Neural progenitor cell (in vitro differentiated cells): Measurements from ENCODE around the gene GOLGA6A. TPM values are rescaled to one million over a fixed set of nuclear protein-coding genes. Genes with fewer than 3 reads are reported as not detected.

Experiments
- DNase-seq: peaks from one replicate; pipeline ENCODE4 v3.0.0-alpha.2; 2016; ENCODE audit warnings: low spot score
- H2AFZ ChIP-seq: fragments of 200-600 bp; sonication (generic); replicated peaks from 2 replicates; pipeline ENCODE4 v1.6.1; 2016; ENCODE audit warnings: antibody characterized with exemption
- H3F3A ChIP-seq: fragments of 200-600 bp; sonication (generic); 2 replicates; pipeline ENCODE4 v1.6.1; 2016; ENCODE audit warnings: antibody characterized with exemption, low read depth
- H3K27ac ChIP-seq: fragments of 200-600 bp; sonication (generic); 2 replicates; pipeline ENCODE4 v1.5.1; 2016; ENCODE audit warnings: mild to moderate bottlenecking
- H3K27me3 ChIP-seq: fragments of 200-600 bp; sonication (generic); 2 replicates; pipeline ENCODE4 v1.6.1; 2016; ENCODE audit warnings: mild to moderate bottlenecking, moderate library complexity
- H3K36me3 ChIP-seq: fragments of 200-600 bp; sonication (generic); 2 replicates; pipeline ENCODE4 v1.5.1; 2016
- H3K4me1 ChIP-seq: fragments of 200-600 bp; sonication (generic); 2 replicates; pipeline ENCODE4 v1.6.1; 2016; ENCODE audit warnings: mixed run types
- H3K4me2 ChIP-seq: fragments of 200-600 bp; sonication (generic); 2 replicates; pipeline ENCODE4 v1.6.1; 2016
- H3K4me3 ChIP-seq: fragments of 200-600 bp; sonication (generic); 2 replicates; pipeline ENCODE4 v1.5.1; 2016
- H3K79me2 ChIP-seq: fragments of 200-600 bp; sonication (generic); 2 replicates; pipeline ENCODE4 v1.6.1; 2016; ENCODE audit warnings: low read depth
- H3K9ac ChIP-seq: fragments of 200-600 bp; sonication (generic); 2 replicates; pipeline ENCODE4 v1.6.1; 2016
- H3K9me3 ChIP-seq: fragments of 200-600 bp; sonication (generic); 2 replicates; pipeline ENCODE4 v1.5.1; 2016; ENCODE audit warnings: low read depth
- H4K20me1 ChIP-seq: fragments of 200-600 bp; sonication (generic); 2 replicates; pipeline ENCODE4 v1.6.1; 2016; ENCODE audit warnings: low read depth
- H3K27ac Mint-ChIP-seq: 3 replicates; pipeline ENCODE4 v1.8.0; 2021; ENCODE audit warnings: mixed read lengths
- H3K27me3 Mint-ChIP-seq: 2 replicates; pipeline ENCODE4 v1.8.0; 2022; ENCODE audit warnings: low read depth, mild to moderate bottlenecking, inconsistent platforms, moderate library complexity, mixed read lengths; ENCODE audit not compliant: insufficient read depth
- H3K36me3 Mint-ChIP-seq: 3 replicates; pipeline ENCODE4 v1.8.0; 2021; ENCODE audit warnings: mixed read lengths
- H3K4me1 Mint-ChIP-seq: 3 replicates; pipeline ENCODE4 v1.8.0; 2021; ENCODE audit warnings: mixed read lengths
- H3K4me3 Mint-ChIP-seq: 3 replicates; pipeline ENCODE4 v1.8.0; 2021; ENCODE audit warnings: mild to moderate bottlenecking, moderate library complexity, mixed read lengths
- H3K9me3 Mint-ChIP-seq: 3 replicates; pipeline ENCODE4 v1.8.0; 2020; ENCODE audit warnings: mixed read lengths
- EZH2 ChIP-seq: fragments of 200-600 bp; sonication (generic); IDR thresholded peaks from 2 replicates; pipeline ENCODE4 v1.6.1; 2017; ENCODE audit warnings: antibody characterized with exemption, mild to moderate bottlenecking, moderate library complexity
- EZH2phosphoT487 ChIP-seq: fragments of 200-600 bp; sonication (generic); IDR thresholded peaks from 2 replicates; pipeline ENCODE4 v1.6.1; 2017; ENCODE audit warnings: antibody characterized with exemption
- total RNA-seq: library from RNA; depleted of rRNA; stranded (reverse); fragments of >200 nt; gene quantifications from 2 replicates; pipeline ENCODE4 v1.2.3, GENCODE V29; 2015; ENCODE audit warnings: low replicate concordance
- TF ChIP-seq, protein P1 (sequence below): fragments of 200-600 bp; sonication (generic); IDR thresholded peaks from 2 replicates; pipeline ENCODE4 v1.5.1; 2017; ENCODE audit warnings: antibody characterized with exemption, mild to moderate bottlenecking

Gene GOLGA6A
- total RNA-seq, 1 donor from 2014 or later, result 0.04 TPM

DNA sequence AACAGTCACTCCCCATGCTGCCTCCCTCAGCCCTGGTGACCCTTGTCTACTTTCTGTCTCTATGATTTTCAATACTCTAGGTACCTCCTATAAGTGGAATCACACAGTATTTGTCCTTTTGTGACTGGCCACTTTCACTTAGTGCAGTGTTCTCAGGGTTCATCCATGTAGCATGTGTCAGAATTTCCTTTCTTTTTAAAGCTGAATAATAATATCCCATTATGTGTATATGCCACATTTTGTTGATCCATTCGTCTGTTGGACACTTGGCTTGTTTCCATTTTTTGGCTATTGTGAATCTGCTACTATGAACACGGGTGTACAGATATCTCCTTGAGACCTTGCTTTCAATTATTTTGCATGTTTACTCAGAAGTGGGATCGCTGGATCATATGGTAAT lies 53.7 kb downstream of the GOLGA6A start:
- Histone ChIP-seq H4K20me1 (peaks cover 3% of the 10 kb centered on the region), H3K4me3 (no peak overlapping the region), H3K4me1 (no peaks in the 10 kb centered on the region), H3F3A (no peaks in the 10 kb centered on the region), H3K27ac (no peak overlapping the region), H3K9me3 (no peaks in the 10 kb centered on the region), H3K27me3 (no peaks in the 10 kb centered on the region), H3K36me3 (no peaks in the 10 kb centered on the region), H3K4me2 (no peak overlapping the region), H3K9ac (no peak overlapping the region), H3K79me2 (no peaks in the 10 kb centered on the region), H2AFZ (no peak overlapping the region)
- no peak for DNase-seq
- Mint-ChIP-seq H3K4me3 (no peak overlapping the region), H3K9me3 (no peaks in the 10 kb centered on the region), H3K27me3 (no peaks in the 10 kb centered on the region), H3K4me1 (no peaks in the 10 kb centered on the region), H3K36me3 (peaks cover 5% of the 10 kb centered on the region), H3K27ac (no peak overlapping the region)
- TF ChIP-seq EZH2 (no peak), EZH2phosphoT487 (no peak)
- TF ChIP-seq, protein P1, sequence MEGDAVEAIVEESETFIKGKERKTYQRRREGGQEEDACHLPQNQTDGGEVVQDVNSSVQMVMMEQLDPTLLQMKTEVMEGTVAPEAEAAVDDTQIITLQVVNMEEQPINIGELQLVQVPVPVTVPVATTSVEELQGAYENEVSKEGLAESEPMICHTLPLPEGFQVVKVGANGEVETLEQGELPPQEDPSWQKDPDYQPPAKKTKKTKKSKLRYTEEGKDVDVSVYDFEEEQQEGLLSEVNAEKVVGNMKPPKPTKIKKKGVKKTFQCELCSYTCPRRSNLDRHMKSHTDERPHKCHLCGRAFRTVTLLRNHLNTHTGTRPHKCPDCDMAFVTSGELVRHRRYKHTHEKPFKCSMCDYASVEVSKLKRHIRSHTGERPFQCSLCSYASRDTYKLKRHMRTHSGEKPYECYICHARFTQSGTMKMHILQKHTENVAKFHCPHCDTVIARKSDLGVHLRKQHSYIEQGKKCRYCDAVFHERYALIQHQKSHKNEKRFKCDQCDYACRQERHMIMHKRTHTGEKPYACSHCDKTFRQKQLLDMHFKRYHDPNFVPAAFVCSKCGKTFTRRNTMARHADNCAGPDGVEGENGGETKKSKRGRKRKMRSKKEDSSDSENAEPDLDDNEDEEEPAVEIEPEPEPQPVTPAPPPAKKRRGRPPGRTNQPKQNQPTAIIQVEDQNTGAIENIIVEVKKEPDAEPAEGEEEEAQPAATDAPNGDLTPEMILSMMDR, result no peak

DNA sequence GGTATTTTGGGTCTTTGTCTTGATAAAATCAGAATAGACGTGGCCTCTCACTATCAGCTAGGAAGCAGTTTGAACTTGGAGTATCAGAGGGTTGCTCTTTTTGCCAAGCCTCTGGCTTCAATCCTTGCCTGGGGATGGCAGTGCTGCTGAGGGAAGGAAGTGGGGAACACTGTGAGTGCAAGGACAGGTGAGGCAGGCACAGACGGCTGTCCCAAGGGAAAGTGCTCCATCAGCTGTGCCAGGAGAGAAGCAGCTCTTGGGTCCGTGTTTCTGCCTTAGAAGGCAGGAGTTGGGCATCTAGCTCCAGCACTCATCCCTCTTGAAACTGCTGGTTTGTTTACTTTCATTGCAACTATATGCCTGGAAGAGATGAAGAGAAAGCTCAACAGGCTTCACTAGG lies 54.7 kb downstream of the GOLGA6A start:
- H3K27ac Mint-ChIP-seq, result no peak overlapping the region
- no peaks in the 10 kb centered on the region for H3K9me3 Mint-ChIP-seq
- DNase-seq, result no peak

DNA sequence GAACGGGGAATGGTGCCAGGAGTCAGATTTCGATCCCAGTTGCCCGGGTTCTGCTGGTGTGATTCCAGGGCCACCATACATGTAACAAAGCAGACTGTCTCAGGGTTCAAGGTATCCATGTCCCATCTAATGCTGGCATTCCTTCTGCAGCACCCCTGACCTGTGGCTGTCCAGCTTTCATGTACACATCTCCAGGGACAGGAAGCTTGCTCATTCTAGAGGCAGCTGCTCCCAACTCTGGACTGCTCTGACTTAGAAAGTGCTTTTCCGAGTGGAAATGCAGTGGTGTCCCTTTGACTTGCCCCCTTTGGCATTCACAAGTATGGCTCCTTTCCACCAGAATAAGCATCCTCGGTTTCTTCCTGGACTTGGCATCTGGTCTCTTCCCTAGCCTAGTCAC lies 56.9 kb downstream of the GOLGA6A start:
- Histone ChIP-seq H3K9me3 (no peaks in the 10 kb centered on the region), H4K20me1 (peaks cover 3% of the 10 kb centered on the region), H3K27me3 (no peaks in the 10 kb centered on the region), H3F3A (no peaks in the 10 kb centered on the region), H3K4me1 (no peaks in the 10 kb centered on the region), H3K36me3 (no peaks in the 10 kb centered on the region), H3K27ac (no peak overlapping the region), H3K79me2 (no peaks in the 10 kb centered on the region), H2AFZ (no peak overlapping the region), H3K9ac (no peak overlapping the region), H3K4me2 (no peak overlapping the region), H3K4me3 (no peak overlapping the region)
- H3K36me3 Mint-ChIP-seq, result peaks cover 17% of the 10 kb centered on the region
- no peak overlapping the region for H3K4me3 Mint-ChIP-seq
- peaks cover 4% of the 10 kb centered on the region for H3K27me3 Mint-ChIP-seq
- H3K9me3 Mint-ChIP-seq, result no peaks in the 10 kb centered on the region
- no peak overlapping the region for H3K27ac Mint-ChIP-seq
- no peaks in the 10 kb centered on the region for H3K4me1 Mint-ChIP-seq
- TF ChIP-seq EZH2phosphoT487 (no peak), EZH2 (no peak)
- TF ChIP-seq, protein P1, result no peak
- no peak for DNase-seq

More for the DNA sequence above, 54.7 kb downstream of the GOLGA6A start:
- Histone ChIP-seq H3K4me3 (no peak overlapping the region), H3F3A (no peaks in the 10 kb centered on the region), H3K79me2 (no peaks in the 10 kb centered on the region), H3K9ac (no peak overlapping the region), H3K27ac (no peak overlapping the region), H3K36me3 (no peaks in the 10 kb centered on the region), H3K4me2 (no peak overlapping the region), H2AFZ (no peak overlapping the region), H3K9me3 (no peaks in the 10 kb centered on the region), H3K4me1 (no peaks in the 10 kb centered on the region), H3K27me3 (no peaks in the 10 kb centered on the region), H4K20me1 (peaks cover 3% of the 10 kb centered on the region)
- TF ChIP-seq, protein P1, result no peak
- TF ChIP-seq EZH2phosphoT487 (no peak), EZH2 (no peak)
- Mint-ChIP-seq H3K36me3 (peaks cover 9% of the 10 kb centered on the region), H3K4me1 (no peaks in the 10 kb centered on the region), H3K4me3 (no peak overlapping the region), H3K27me3 (no peaks in the 10 kb centered on the region)

DNA sequence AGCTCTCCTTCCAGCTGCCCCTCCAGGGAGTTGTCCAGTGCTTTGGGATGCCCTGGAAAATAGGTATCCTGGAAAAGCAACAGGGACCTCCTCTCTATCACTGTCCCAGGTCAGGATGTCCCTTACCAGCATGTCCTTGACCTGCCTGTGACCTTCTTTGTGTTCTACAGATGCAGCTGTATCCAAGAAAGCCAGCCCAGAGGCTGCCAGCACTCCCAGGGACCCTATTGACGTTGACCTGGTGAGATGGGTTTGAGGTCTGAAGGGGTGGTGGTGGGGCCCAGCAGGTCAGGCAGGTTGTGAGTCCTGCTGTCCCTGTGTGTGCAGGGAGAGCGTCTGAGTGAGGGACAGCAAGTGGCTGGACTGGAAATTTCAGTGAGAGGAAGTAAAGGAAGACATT lies 57.7 kb downstream of the GOLGA6A start:
- TF ChIP-seq EZH2phosphoT487 (no peak), EZH2 (no peak)
- TF ChIP-seq, protein P1, result no peak
- Histone ChIP-seq H3K4me3 (no peak overlapping the region), H3K9me3 (no peaks in the 10 kb centered on the region), H3K27me3 (no peaks in the 10 kb centered on the region), H4K20me1 (peaks cover 3% of the 10 kb centered on the region), H3K79me2 (peaks cover 2% of the 10 kb centered on the region), H3K9ac (no peak overlapping the region), H3K27ac (no peak overlapping the region), H2AFZ (no peak overlapping the region), H3F3A (no peaks in the 10 kb centered on the region), H3K4me2 (no peak overlapping the region), H3K36me3 (no peaks in the 10 kb centered on the region), H3K4me1 (no peaks in the 10 kb centered on the region)
- no peak overlapping the region for H3K4me3 Mint-ChIP-seq
- H3K27me3 Mint-ChIP-seq, result peaks cover 4% of the 10 kb centered on the region
- no peaks in the 10 kb centered on the region for H3K4me1 Mint-ChIP-seq
- peaks cover 18% of the 10 kb centered on the region for H3K36me3 Mint-ChIP-seq
- no peak for DNase-seq
- H3K9me3 Mint-ChIP-seq, result no peaks in the 10 kb centered on the region
- no peak overlapping the region for H3K27ac Mint-ChIP-seq
